IMR-90 (cell line): Measurements from ENCODE around the gene XKR7. TPM values are rescaled to one million over a fixed set of nuclear protein-coding genes. Genes with fewer than 3 reads are reported as not detected.

Experiments
- ATAC-seq: fragments of 200-7000 bp; cut with Tn5 transposase; 2 replicates; pipeline ENCODE4 v1.9.1; 2020; ENCODE audit warnings: low read depth, mild to moderate bottlenecking, moderate library complexity
- BruUV-seq: library from RNA; stranded (reverse); fragments of 400-500 nt; replicated peaks from 2 replicates; lab custom pipeline; 2021; lab: Mats Ljungman, UMichigan
- CTCF ChIA-PET: fragments of 300-600 bp; formaldehyde crosslinking; extraction: SDS; loops from one replicate; lab custom pipeline; 2021; ENCODE audit warnings: antibody characterized with exemption; lab: Yijun Ruan, JAX
- POLR2A ChIA-PET: fragments of 300-600 bp; sonication (Branson Sonifier 250); formaldehyde crosslinking; loops from one replicate; lab custom pipeline; 2022; ENCODE audit warnings: antibody characterized with exemption; ENCODE audit not compliant: unreplicated experiment; lab: Charles Lee
- DNase-seq: peaks from one replicate; pipeline ENCODE4 v3.0.0; 2013
- H2AFZ ChIP-seq: replicated peaks from 2 replicates; pipeline ENCODE3; 2013; ENCODE audit warnings: low read length, mild to moderate bottlenecking; ENCODE audit not compliant: poor library complexity
- H2AK5ac ChIP-seq: 2 replicates; pipeline ENCODE4 v1.6.1; 2013; ENCODE audit warnings: low read depth, low read length, inconsistent platforms
- H2AK9ac ChIP-seq: replicated peaks from 2 replicates; pipeline ENCODE3; 2013; ENCODE audit warnings: mild to moderate bottlenecking, low read depth, low read length, moderate library complexity; ENCODE audit not compliant: poor library complexity
- H2BK120ac ChIP-seq: 2 replicates; pipeline ENCODE4 v1.6.1; 2013; ENCODE audit warnings: low read depth, low read length, inconsistent platforms
- H2BK15ac ChIP-seq: 3 replicates; pipeline ENCODE4 v1.6.1; 2013; ENCODE audit warnings: low read depth, low read length, inconsistent platforms
- H2BK20ac ChIP-seq: 2 replicates; pipeline ENCODE4 v1.6.1; 2013; ENCODE audit warnings: low read depth, mild to moderate bottlenecking, inconsistent platforms, low read length, moderate library complexity
- H2BK5ac ChIP-seq: 2 replicates; pipeline ENCODE4 v1.6.1; 2013; ENCODE audit warnings: mild to moderate bottlenecking, low read depth, low read length, inconsistent platforms; ENCODE audit not compliant: poor library complexity, severe bottlenecking
- H3K14ac ChIP-seq: replicated peaks from 2 replicates; pipeline ENCODE4 v1.6.1; 2013; ENCODE audit warnings: low read depth, low read length, inconsistent platforms
- H3K18ac ChIP-seq: 2 replicates; pipeline ENCODE4 v1.6.1; 2013; ENCODE audit warnings: low read depth, low read length, control low read depth
- H3K23ac ChIP-seq: 2 replicates; pipeline ENCODE4 v1.6.1; 2013; ENCODE audit warnings: low read depth, low read length, inconsistent platforms
- H3K27ac ChIP-seq: 2 replicates; pipeline ENCODE4 v1.5.1; 2013; ENCODE audit warnings: mild to moderate bottlenecking, control low read depth, low read length; ENCODE audit not compliant: insufficient read depth
- H3K27me3 ChIP-seq: 2 replicates; pipeline ENCODE4 v1.6.1; 2013; ENCODE audit warnings: low read length; ENCODE audit not compliant: control insufficient read depth, insufficient read depth
- H3K36me3 ChIP-seq: 2 replicates; pipeline ENCODE4 v1.6.1; 2013; ENCODE audit warnings: low read length, mixed read lengths; ENCODE audit not compliant: control insufficient read depth, insufficient read depth
- H3K4ac ChIP-seq: 2 replicates; pipeline ENCODE4 v1.6.1; 2013; ENCODE audit warnings: low read depth, low read length, inconsistent platforms
- H3K4me1 ChIP-seq: 2 replicates; pipeline ENCODE4 v1.6.1; 2013; ENCODE audit warnings: low read length, mixed read lengths; ENCODE audit not compliant: control insufficient read depth, insufficient read depth
- H3K4me2 ChIP-seq: 2 replicates; pipeline ENCODE4 v1.6.1; 2013; ENCODE audit warnings: low read depth, mild to moderate bottlenecking, control low read depth, low read length, moderate library complexity
- H3K4me3 ChIP-seq: 2 replicates; pipeline ENCODE4 v1.5.1; 2013; ENCODE audit warnings: low read depth, mild to moderate bottlenecking, control low read depth, low read length, moderate library complexity; ENCODE audit not compliant: insufficient read depth
- H3K56ac ChIP-seq: 2 replicates; pipeline ENCODE4 v1.6.1; 2013; ENCODE audit warnings: low read length, inconsistent platforms; ENCODE audit not compliant: insufficient read depth; ENCODE audit errors: extremely low read depth
- H3K79me1 ChIP-seq, 2 experiments: 2 replicates each; pipeline ENCODE4 v1.6.1; 2013; ENCODE audit warnings: low read length in 2 of 2, inconsistent platforms in 1 of 2, low read depth in 1 of 2
- H3K9ac ChIP-seq: 2 replicates; pipeline ENCODE4 v1.6.1; 2013; ENCODE audit warnings: low read depth, low read length, control low read depth
- H3K9me1 ChIP-seq: 2 replicates; pipeline ENCODE4 v1.6.1; 2013; ENCODE audit warnings: low read length, inconsistent platforms; ENCODE audit not compliant: insufficient read depth
- H3K9me3 ChIP-seq: 2 replicates; pipeline ENCODE4 v1.6.1; 2013; ENCODE audit warnings: low read length; ENCODE audit not compliant: control insufficient read depth, insufficient read depth
- H4K20me1 ChIP-seq: 2 replicates; pipeline ENCODE4 v1.6.1; 2013; ENCODE audit warnings: low read length, inconsistent platforms; ENCODE audit not compliant: insufficient read depth
- H4K5ac ChIP-seq: 2 replicates; pipeline ENCODE4 v1.6.1; 2013; ENCODE audit warnings: mild to moderate bottlenecking, low read depth, low read length, control low read depth
- H4K8ac ChIP-seq, 2 experiments: 2 replicates each; pipeline ENCODE4 v1.6.1; 2013; ENCODE audit warnings: low read depth in 2 of 2, low read length in 2 of 2, control low read depth in 1 of 2, inconsistent platforms in 1 of 2
- H4K91ac ChIP-seq: 2 replicates; pipeline ENCODE4 v1.6.1; 2013; ENCODE audit warnings: low read depth, low read length, inconsistent platforms; ENCODE audit not compliant: insufficient read depth
- BHLHE40 ChIP-seq: fragments of 150-350 bp; IDR thresholded peaks from 2 replicates; pipeline ENCODE4 v1.6.1; 2016; ENCODE audit warnings: mild to moderate bottlenecking, low read depth, low read length
- CEBPB ChIP-seq: IDR thresholded peaks from 2 replicates; pipeline ENCODE4 v1.6.1; 2012; ENCODE audit warnings: low read depth, low read length, improper control_type of control experiment
- CTCF ChIP-seq: conservative IDR thresholded peaks from 2 replicates; pipeline ENCODE4 v1.5.1; 2012; ENCODE audit warnings: mild to moderate bottlenecking, low read depth, low read length, improper control_type of control experiment
- ELK1 ChIP-seq: fragments of 150-350 bp; IDR thresholded peaks from 2 replicates; pipeline ENCODE4 v1.6.1; 2016; ENCODE audit warnings: low read depth, mild to moderate bottlenecking, low read length, moderate library complexity, borderline replicate concordance
- MAFK ChIP-seq: IDR thresholded peaks from 2 replicates; pipeline ENCODE4 v1.6.1; 2012; ENCODE audit warnings: low read depth, low read length, improper control_type of control experiment
- MAZ ChIP-seq: IDR thresholded peaks from 2 replicates; pipeline ENCODE4 v1.6.1; 2012; ENCODE audit warnings: low read depth, mild to moderate bottlenecking, low read length, improper control_type of control experiment, moderate library complexity, borderline replicate concordance
- MXI1 ChIP-seq: IDR thresholded peaks from 2 replicates; pipeline ENCODE4 v1.6.1; 2012; ENCODE audit warnings: low read depth, mild to moderate bottlenecking, low read length, moderate library complexity, borderline replicate concordance
- NFE2L2 ChIP-seq: fragments of 150-350 bp; IDR thresholded peaks from 2 replicates; pipeline ENCODE4 v1.6.1; 2016; ENCODE audit warnings: low read depth, mild to moderate bottlenecking, low read length
- RAD21 ChIP-seq: IDR thresholded peaks from 2 replicates; pipeline ENCODE4 v1.6.1; 2012; ENCODE audit warnings: low read length, improper control_type of control experiment
- RCOR1 ChIP-seq: IDR thresholded peaks from 2 replicates; pipeline ENCODE4 v1.6.1; 2012; ENCODE audit warnings: mild to moderate bottlenecking, low read length, improper control_type of control experiment; ENCODE audit not compliant: insufficient replicate concordance
- RFX5 ChIP-seq: IDR thresholded peaks from 2 replicates; pipeline ENCODE4 v1.8.0; 2012; ENCODE audit warnings: low read depth, mild to moderate bottlenecking, low read length, moderate library complexity
- SMC3 ChIP-seq: fragments of 150-350 bp; IDR thresholded peaks from 2 replicates; pipeline ENCODE4 v1.6.1; 2016; ENCODE audit warnings: low read depth, mild to moderate bottlenecking, antibody characterized with exemption, low read length, moderate library complexity
- USF2 ChIP-seq: fragments of 150-350 bp; IDR thresholded peaks from 2 replicates; pipeline ENCODE4 v1.6.1; 2017; ENCODE audit warnings: mild to moderate bottlenecking, antibody characterized with exemption, low read length, low read depth
- WGBS, 2 experiments: methylation state at CpG; one replicate each; pipeline versions ENCODE4 v1.1.5 to v1.1.7; 2013; ENCODE audit warnings: missing lambda C conversion rate in 2 of 2; ENCODE audit not compliant: insufficient read length in 1 of 2; ENCODE audit errors: extremely low coverage in 2 of 2; 5-methylcytosine and 5-hydroxymethylcytosine counted together
- dilution Hi-C: fragments of 300-500 bp; cut with HindIII; formaldehyde crosslinking; loops from one replicate; pipeline ENCODE4 v1.14.3; 2018; ENCODE audit warnings: low sequenced_read_pairs; ENCODE audit not compliant: unreplicated experiment
- in situ Hi-C: fragments of 300-500 bp; cut with MboI; formaldehyde crosslinking; loops from 3 replicates; pipeline ENCODE4 v1.14.3; 2019; ENCODE audit warnings: low sequenced_read_pairs, inconsistent platforms, mixed read lengths
- intact Hi-C: fragments of 100-400 bp; cut with micrococcal nuclease; formaldehyde crosslinking; loops from 2 replicates; pipeline ENCODE4 v1.10.0; 2022
- polyA plus RNA-seq, 3 experiments: library from polyadenylated mRNA; depleted of rRNA; stranded (reverse); fragments of >200 nt; gene quantifications; 2 replicates each; pipeline ENCODE4 v1.2.3, GENCODE V29; 2012; ENCODE audit warnings: low replicate concordance in 1 of 3
- total RNA-seq: library from RNA; depleted of rRNA; stranded (reverse); fragments of >200 nt; gene quantifications from 2 replicates; pipeline ENCODE4 v1.2.3, GENCODE V29; 2012

The XKR7 gene
- total and polyA plus RNA-seq, 2 of the 4 experiments (the other 2 are of a cell fraction) = not detected

GRCh38 chr20:32006053-32006452 lies 38.1 kb downstream of the XKR7 start:
- BruUV-seq = no TSS peak
- CTCF ChIA-PET = no interaction called here

More at GRCh38 chr20:32006053-32006452, 38.1 kb downstream of the XKR7 start:
- no peak overlapping the region for H3K14ac ChIP-seq
- H3K79me1 ChIP-seq = no peaks in the 10 kb centered on the region
- H2BK20ac ChIP-seq = no peak overlapping the region
- no peak overlapping the region for H3K23ac ChIP-seq
- in situ Hi-C loops = no loop called here
- H4K5ac ChIP-seq = no peak overlapping the region
- intact Hi-C loops = no loop called here
- no peak overlapping the region for H2BK120ac ChIP-seq
- peaks cover 58% of the 10 kb centered on the region for H3K27me3 ChIP-seq
- H3K27ac ChIP-seq = no peak overlapping the region
- DNase-seq = no peak
- H3K4me3 ChIP-seq = no peak overlapping the region
- no peak overlapping the region for H3K4me2 ChIP-seq
- no peak overlapping the region for H2AK5ac ChIP-seq
- no peak overlapping the region for H2BK5ac ChIP-seq
- TF ChIP-seq NFE2L2 (no peak), CTCF (no peak), MXI1 (no peak), USF2 (no peak), ELK1 (no peak), RFX5 (no peak), SMC3 (no peak), RCOR1 (no peak), BHLHE40 (no peak), MAZ (no peak), MAFK (no peak), CEBPB (no peak), RAD21 (no peak)
- H3K56ac ChIP-seq = no peak overlapping the region
- H4K8ac ChIP-seq = no peak overlapping the region
- no peak overlapping the region for H2BK15ac ChIP-seq
- POLR2A ChIA-PET = no interaction called here
- no peak for ATAC-seq
- WGBS, 2 experiments = 72% methylated on average over 2 of the region's 5 CpGs; no CpG with 5 or more reads in 1 of the 2 experiments
- H3K9me3 ChIP-seq = no peaks in the 10 kb centered on the region
- dilution Hi-C loops = no loop called here
- no peak overlapping the region for H4K91ac ChIP-seq
- H3K4ac ChIP-seq = no peak overlapping the region
- H3K36me3 ChIP-seq = no peaks in the 10 kb centered on the region
- no peak overlapping the region for H3K9ac ChIP-seq
- H3K9me1 ChIP-seq = no peaks in the 10 kb centered on the region
- no peaks in the 10 kb centered on the region for H4K20me1 ChIP-seq
- H2AFZ ChIP-seq = no peak overlapping the region
- H3K4me1 ChIP-seq = no peaks in the 10 kb centered on the region
- no peak overlapping the region for H3K18ac ChIP-seq
- H2AK9ac ChIP-seq = no peak overlapping the region
